ENCODE results near the gene MFSD12. TPM values are rescaled to one million over a fixed set of nuclear protein-coding genes. Genes with fewer than 3 reads are reported as not detected.
A peak's percentile ranks its signal among the peaks of the same experiment; 100 is the strongest.
"Not testable (repeated sequence)": the region's sequence is repeated elsewhere in the genome, so short reads cannot be mapped to it uniquely, and the experiment has no call there.

Gene MFSD12
- total RNA-seq, 2 donors from 2014 or later = 31.0 to 41.1 TPM

GRCh38 chr19:3570042-3570441 lies 12.7 kb upstream of the MFSD12 start:
- DNase-seq; ATAC-seq; intact Hi-C loops (cut with DNase I, micrococcal nuclease): not testable (repeated sequence)

- intact Hi-C loops (cut with DNase I, micrococcal nuclease) = no loop called here
- no peak for ATAC-seq
These were observed 7.8 kb upstream of the MFSD12 start for GRCh38 chr19:3565139-3565538.

GRCh38 chr19:3563709-3564524 lies 6.5 kb upstream of the MFSD12 start:
- DNase-seq = no peak

More at GRCh38 chr19:3565139-3565538, 7.8 kb upstream of the MFSD12 start:
- no peak for DNase-seq

GRCh38 chr19:3556978-3557460 lies 367 bp downstream of the MFSD12 start:
- ATAC-seq (peak; percentile 43), DNase-seq (peak in 1 of 2 donors; percentile 60)
- intact Hi-C loops (cut with DNase I, micrococcal nuclease) = no loop called here

More at GRCh38 chr19:3563709-3564524, 6.5 kb upstream of the MFSD12 start:
- no peak for ATAC-seq
- intact Hi-C loops (cut with DNase I, micrococcal nuclease) = no loop called here

- intact Hi-C loops (cut with DNase I, micrococcal nuclease) = no loop called here
- DNase-seq (no peak), ATAC-seq (no peak)
These were observed 886 bp downstream of the MFSD12 start for GRCh38 chr19:3556423-3556977.

- DNase-seq = no peak
- no peak for ATAC-seq
- intact Hi-C loops (cut with DNase I, micrococcal nuclease) = no loop called here
These were observed 1.5 kb downstream of the MFSD12 start for GRCh38 chr19:3555653-3556422.

- intact Hi-C loops (cut with DNase I, micrococcal nuclease) = no loop called here
- ATAC-seq (no peak), DNase-seq (no peak)
These were observed 2.9 kb downstream of the MFSD12 start for GRCh38 chr19:3554254-3555083.

GRCh38 chr19:3551792-3552095 lies 5.6 kb downstream of the MFSD12 start:
- intact Hi-C loops (cut with DNase I, micrococcal nuclease) = no loop called here
- DNase-seq = no peak

GRCh38 chr19:3550947-3551791 lies 6.2 kb downstream of the MFSD12 start:
- DNase-seq (no peak), ATAC-seq (no peak)
- intact Hi-C loops (cut with DNase I, micrococcal nuclease) = no loop called here

More at GRCh38 chr19:3551792-3552095, 5.6 kb downstream of the MFSD12 start:
- ATAC-seq = no peak

GRCh38 chr19:3549816-3550215 lies 7.6 kb downstream of the MFSD12 start:
- intact Hi-C loops (cut with DNase I, micrococcal nuclease) = loop anchor here (5.0 kb wide), 2 partner anchors 67 to 72 kb away; no protein-coding TSS in a partner anchor
- no peak for DNase-seq
- no peak for ATAC-seq

- no peak for DNase-seq
- intact Hi-C loops (cut with DNase I, micrococcal nuclease) = loop anchor here (5.0 kb wide), 2 partner anchors 69 to 74 kb away; no protein-coding TSS in a partner anchor
- no peak for ATAC-seq
These were observed 8.8 kb downstream of the MFSD12 start for GRCh38 chr19:3548606-3549005.

- intact Hi-C loops (cut with DNase I, micrococcal nuclease) = loop anchor here (5.0 kb wide), 2 partner anchors 69 to 74 kb away; no protein-coding TSS in a partner anchor
- DNase-seq (no peak), ATAC-seq (no peak)
These were observed 9.6 kb downstream of the MFSD12 start for GRCh38 chr19:3547767-3548282.

GRCh38 chr19:3547301-3547731 lies 10.1 kb downstream of the MFSD12 start:
- intact Hi-C loops (cut with DNase I, micrococcal nuclease) = loop anchor here (5.0 kb wide), 2 partner anchors 70 to 75 kb away; no protein-coding TSS in a partner anchor
- DNase-seq (no peak), ATAC-seq (no peak)

- peak; percentile 32 for ATAC-seq
- intact Hi-C loops (cut with DNase I, micrococcal nuclease) = loop anchor here (5.0 kb wide), 2 partner anchors 71 to 76 kb away; no protein-coding TSS in a partner anchor
- DNase-seq = no peak
These were observed 11.3 kb downstream of the MFSD12 start for GRCh38 chr19:3546119-3546518.

- no peak for DNase-seq
- intact Hi-C loops (cut with DNase I, micrococcal nuclease) = loop anchor here (5.0 kb wide), 2 partner anchors 72 to 77 kb away; no protein-coding TSS in a partner anchor
- no peak for ATAC-seq
These were observed 11.7 kb downstream of the MFSD12 start for GRCh38 chr19:3545669-3546034.

GRCh38 chr19:3544742-3545668 lies 12.4 kb downstream of the MFSD12 start:
- intact Hi-C loops (cut with DNase I, micrococcal nuclease) = loop anchor here (5.0 kb wide), 2 partner anchors 72 to 77 kb away; no protein-coding TSS in a partner anchor

More at GRCh38 chr19:3544742-3545668, 12.4 kb downstream of the MFSD12 start:
- ATAC-seq = peak; percentile 74
- DNase-seq = peak; percentile 56 to 79

Data from left colon (tissue), 2 donors.